OCI-M1 (cell line): Measurements from ENCODE around the gene NUMA1.

ENCODE experiments used
- DNase-seq: peaks from one replicate; lab custom pipeline; 2025; lab: John Stamatoyannopoulos, UW

The NUMA1 gene

DNA sequence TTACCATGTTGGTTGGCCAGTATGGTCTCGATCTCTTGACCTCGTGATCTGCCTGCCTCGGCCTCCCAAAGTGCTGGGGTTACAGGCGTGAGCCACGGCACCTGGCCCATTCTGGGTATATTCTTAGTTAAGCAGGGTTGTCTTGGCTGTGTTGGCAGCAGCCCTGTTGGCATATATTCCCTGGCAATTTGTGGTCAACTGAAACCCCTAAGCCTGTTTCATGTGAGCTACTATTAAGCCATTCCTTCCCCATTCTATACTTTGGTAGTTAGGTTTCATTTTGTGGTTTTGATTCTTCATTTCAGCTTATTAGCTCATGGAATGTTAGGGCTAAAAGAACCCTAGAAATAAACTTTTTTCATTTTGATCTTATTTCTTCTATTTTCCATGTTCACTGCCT lies 103.8 kb downstream of the NUMA1 start:
- no peak for DNase-seq

DNA sequence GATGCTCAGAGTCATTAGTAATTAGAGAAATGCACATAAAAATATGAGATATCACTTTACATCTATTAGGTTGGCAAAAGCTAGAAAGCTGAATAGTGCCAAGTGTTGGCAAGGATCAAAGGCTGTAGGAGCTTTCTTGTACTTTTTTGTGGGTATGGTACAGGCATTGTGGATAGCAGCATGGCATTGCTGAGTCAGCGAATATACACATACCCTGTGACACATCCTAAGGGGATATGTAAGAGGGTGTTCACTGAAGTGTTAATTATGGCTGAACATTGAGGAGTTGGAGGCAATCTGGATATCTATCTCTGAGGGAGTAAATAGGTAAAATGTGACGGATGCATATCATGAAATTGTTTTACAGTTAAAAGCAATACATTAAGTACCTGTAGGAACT lies 108.7 kb downstream of the NUMA1 start:
- DNase-seq: no peak

GRCh38 chr11:71964641-71965040 lies 115.7 kb downstream of the NUMA1 start:
- no peak for DNase-seq

DNA sequence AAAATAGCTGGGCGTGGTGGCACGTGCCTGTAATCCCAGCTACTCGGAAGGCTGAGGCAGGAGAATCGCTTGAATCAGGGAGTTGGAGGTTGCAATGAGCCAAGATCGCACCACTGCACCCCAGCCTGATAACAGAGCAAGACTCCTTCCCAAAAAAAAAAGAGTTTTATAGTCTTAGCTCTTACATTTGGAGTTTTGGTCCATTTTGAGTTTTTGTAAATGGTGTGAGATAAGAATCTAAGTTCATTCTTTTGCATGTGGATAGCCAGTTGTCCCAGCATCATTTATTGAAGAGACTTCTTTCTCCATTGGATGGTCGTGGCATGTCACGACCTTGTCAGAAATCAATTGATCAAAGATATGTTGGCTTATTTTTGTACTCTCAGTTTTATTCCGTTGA lies 116.9 kb downstream of the NUMA1 start:
- DNase-seq: no peak

DNA sequence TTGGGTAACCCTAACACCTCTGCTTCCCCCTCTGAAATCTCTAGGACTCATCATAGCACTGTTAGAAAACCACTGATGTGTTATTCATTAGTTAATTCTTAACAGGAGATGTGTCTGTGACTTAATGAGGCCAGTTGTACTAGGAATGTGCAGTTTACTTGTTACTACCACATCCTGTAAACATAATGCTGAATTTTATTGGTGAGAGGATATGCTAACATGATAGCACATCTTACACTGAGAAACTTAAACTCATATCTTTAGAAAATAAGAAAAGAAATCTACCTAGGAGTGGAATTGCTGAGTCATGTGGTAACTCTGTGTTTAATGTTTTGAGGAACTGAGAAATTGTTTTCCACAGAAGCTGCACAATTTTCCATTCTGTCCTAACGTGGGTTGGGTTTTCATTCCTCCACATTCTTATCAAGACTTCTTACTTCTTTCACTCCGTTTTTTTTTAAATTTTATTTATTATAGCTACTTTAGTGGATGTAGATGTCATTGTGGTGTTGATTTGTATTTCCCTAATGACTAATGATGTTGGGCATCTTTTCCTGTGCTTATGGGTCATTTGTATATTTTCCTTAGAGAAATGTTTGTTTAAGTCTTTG lies 117.8 kb downstream of the NUMA1 start:
- peak; percentile 95 for DNase-seq

GRCh38 chr11:71955898-71956456 lies 124.4 kb downstream of the NUMA1 start:
- no peak for DNase-seq
